Heart left ventricle (tissue), 13 donors: Measurements from ENCODE around the gene WDR37.

Experiments used
- POLR2A ChIP-seq, 2 donors: fragments of 450-650 bp; IDR thresholded peaks; one replicate each; pipeline ENCODE4 v1.6.1; 2017; ENCODE audit warnings: antibody characterized with exemption in 2 of 2, mild to moderate bottlenecking in 2 of 2, moderate library complexity in 2 of 2
- TF ChIP-seq, protein P1 (sequence below), 12 donors: fragments of 200-600 bp; sonication (generic) in 4 of 12; IDR thresholded peaks; one replicate each; pipeline versions ENCODE4 v1.5.0 to v1.8.0; 2018 to 2022; ENCODE audit warnings: antibody characterized with exemption in 12 of 12, mild to moderate bottlenecking in 5 of 12
- donor health status: ischemic (EF 13 %, LVEDD 7.1; RV severe dilation, severe dysfunction).
- donor health status: DM: no; HTN: yes; CAD: no.
- donor health status: DM: no; HTN: no; CAD: no.
- donor health status: ischemic (EF 25% LVEDD 6.9; RV normal size, moderate dysfunction).
- donor health status: ischemic (EF 25% LVEDD 5.7; RV mildly dilated, moderate dysfunction).
- donor health status: ischemic (EF 35%, LVEDD 5.7; RV mildly dilated, moderate dysfunction).
- donor health status: nonischemic (EF 11% LVEDD 7.7; RV severe dilation, severe dysfunction).
- donor health status: DM: yes; HTN: yes; CAD: no.
- donor health status: PGD.
- donor health status: ischemic (EF 29% LVEDD 5.4; RV normal size, mild dysfunction).
- donor health status: nonischemic (EF 23%, LVEDD 6.1; RV moderate dilation, normal function).

DNA sequence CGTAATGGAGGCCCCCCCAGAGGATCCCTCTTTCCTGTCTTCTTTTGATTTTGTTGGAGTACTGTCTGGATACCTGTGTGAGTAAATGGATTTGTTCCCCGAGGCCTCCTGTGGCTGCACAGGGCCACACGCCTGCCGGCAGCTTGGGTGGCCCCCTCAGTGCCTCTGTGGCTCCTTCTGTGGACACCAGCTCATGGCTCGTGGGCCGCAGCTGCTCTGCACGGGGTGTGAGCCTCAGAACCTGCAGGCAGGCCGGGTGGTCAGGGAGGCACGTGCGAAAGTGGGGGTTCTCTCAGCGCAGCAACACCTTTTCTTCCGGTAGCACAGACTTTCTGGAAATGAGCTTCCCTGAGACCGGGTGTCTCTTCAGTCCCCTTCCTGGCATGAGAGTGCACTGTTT, 70.3 kb downstream of the WDR37 start:
- TF ChIP-seq, protein P1, sequence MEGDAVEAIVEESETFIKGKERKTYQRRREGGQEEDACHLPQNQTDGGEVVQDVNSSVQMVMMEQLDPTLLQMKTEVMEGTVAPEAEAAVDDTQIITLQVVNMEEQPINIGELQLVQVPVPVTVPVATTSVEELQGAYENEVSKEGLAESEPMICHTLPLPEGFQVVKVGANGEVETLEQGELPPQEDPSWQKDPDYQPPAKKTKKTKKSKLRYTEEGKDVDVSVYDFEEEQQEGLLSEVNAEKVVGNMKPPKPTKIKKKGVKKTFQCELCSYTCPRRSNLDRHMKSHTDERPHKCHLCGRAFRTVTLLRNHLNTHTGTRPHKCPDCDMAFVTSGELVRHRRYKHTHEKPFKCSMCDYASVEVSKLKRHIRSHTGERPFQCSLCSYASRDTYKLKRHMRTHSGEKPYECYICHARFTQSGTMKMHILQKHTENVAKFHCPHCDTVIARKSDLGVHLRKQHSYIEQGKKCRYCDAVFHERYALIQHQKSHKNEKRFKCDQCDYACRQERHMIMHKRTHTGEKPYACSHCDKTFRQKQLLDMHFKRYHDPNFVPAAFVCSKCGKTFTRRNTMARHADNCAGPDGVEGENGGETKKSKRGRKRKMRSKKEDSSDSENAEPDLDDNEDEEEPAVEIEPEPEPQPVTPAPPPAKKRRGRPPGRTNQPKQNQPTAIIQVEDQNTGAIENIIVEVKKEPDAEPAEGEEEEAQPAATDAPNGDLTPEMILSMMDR (IDR thresholded peaks at IDR 0.05): no peak
- TF ChIP-seq POLR2A (IDR thresholded peaks at IDR 0.05): no peak
